Measurements from ENCODE around the gene SLC13A2. TPM values are rescaled to one million over a fixed set of nuclear protein-coding genes. Genes with fewer than 3 reads are reported as not detected.

The SLC13A2 gene
- total RNA-seq, 2 donors from 2014 or later, result 0.14 TPM; not detected in 1

DNA sequence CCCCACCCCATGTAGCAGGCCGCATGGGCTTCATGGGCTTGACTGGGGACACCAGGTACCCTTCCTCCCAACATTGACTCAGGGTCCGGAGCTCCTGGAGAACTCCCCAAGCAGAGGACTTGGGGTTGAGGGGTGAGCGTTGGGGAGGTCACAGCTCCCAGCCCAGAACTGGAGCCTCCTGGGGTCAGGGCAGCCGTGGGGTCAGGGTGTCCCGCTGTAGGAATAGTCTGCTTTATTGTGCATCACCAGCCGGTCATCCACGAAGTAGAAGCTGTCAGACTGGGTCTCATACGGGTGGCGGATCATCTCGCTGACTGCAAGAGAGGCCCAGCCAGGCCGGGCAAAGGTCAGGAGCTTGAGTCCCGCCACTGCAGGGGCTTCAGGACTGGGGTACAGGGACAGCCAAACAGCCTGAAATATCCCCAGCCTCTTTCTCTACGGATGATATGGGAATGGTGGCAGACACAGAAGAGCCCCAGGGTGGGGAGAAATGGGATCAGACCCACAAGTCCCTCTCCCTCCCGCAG, 73.7 kb downstream of the SLC13A2 start:
- DNase-seq (ENCODE audit: low spot score), result peak; percentile 51
- intact Hi-C loops (cut with DNase I), result no loop called here

Other genes with a start within 250 kb of the SLC13A2 start
- 1 to 10 TPM; 2.7 to 4.3 TPM for gene TMEM97, start 154.4 kb upstream of the SLC13A2 start, total RNA-seq
- gene IFT20, start 138.2 kb upstream of the SLC13A2 start, total RNA-seq, result 10 to 100 TPM; 28.3 to 34.9 TPM
- gene TNFAIP1, start 137.9 kb upstream of the SLC13A2 start, total RNA-seq, result 10 to 100 TPM; 39.7 to 45.9 TPM
- 10 to 100 TPM; 53.5 to 54.4 TPM for gene POLDIP2, start 116.1 kb upstream of the SLC13A2 start, total RNA-seq
- not detected for gene SEBOX, start 108.4 kb upstream of the SLC13A2 start, total RNA-seq
- gene VTN, start 103.3 kb upstream of the SLC13A2 start, total RNA-seq, result 1 to 10 TPM; 1.8 to 5.4 TPM
- 10 to 100 TPM; 15.0 to 16.1 TPM for gene SARM1, start 102.0 kb upstream of the SLC13A2 start, total RNA-seq
- gene SLC46A1, start 67.4 kb upstream of the SLC13A2 start, total RNA-seq, result 10 to 100 TPM in 1 of 2 donors, 1 to 10 TPM in 1; 6.0 to 10.6 TPM
- gene FOXN1, start 32.7 kb downstream of the SLC13A2 start, total RNA-seq, result not detected
- gene UNC119, start 79.0 kb downstream of the SLC13A2 start, total RNA-seq, result 10 to 100 TPM; 12.9 to 15.6 TPM
- gene PIGS, start 97.9 kb downstream of the SLC13A2 start, total RNA-seq, result 10 to 100 TPM; 27.6 to 33.8 TPM
- 1 to 10 TPM; 6.9 to 8.4 TPM for gene ALDOC, start 103.3 kb downstream of the SLC13A2 start, total RNA-seq
- gene SPAG5, start 125.4 kb downstream of the SLC13A2 start, total RNA-seq, result 1 to 10 TPM; 1.8 to 1.9 TPM
- 10 to 100 TPM in 1 of 2 donors, 1 to 10 TPM in 1; 4.7 to 10.1 TPM for gene RSKR, start 140.5 kb downstream of the SLC13A2 start, total RNA-seq
- gene BLTP2, start 171.5 kb downstream of the SLC13A2 start, total RNA-seq, result 100 to 1,000 TPM; 105 to 120 TPM
- gene SDF2, start 188.3 kb downstream of the SLC13A2 start, total RNA-seq, result 10 to 100 TPM; 30.7 to 33.5 TPM
- 10 to 100 TPM; 54.4 to 57.6 TPM for gene SUPT6H, start 188.6 kb downstream of the SLC13A2 start, total RNA-seq
- gene PROCA1, start 238.2 kb downstream of the SLC13A2 start, total RNA-seq, result 1 to 10 TPM; 1.2 to 2.1 TPM
- 10 to 100 TPM; 75.0 to 90.2 TPM for gene RAB34, start 244.2 kb downstream of the SLC13A2 start, total RNA-seq
- 100 to 1,000 TPM; 981 to 999 TPM for gene RPL23A, start 246.3 kb downstream of the SLC13A2 start, total RNA-seq